ENCODE measurements around the gene SMG9.
"Not testable (repeated sequence)": the region's sequence is repeated elsewhere in the genome, so short reads cannot be mapped to it uniquely, and the experiment has no call there.

SMG9 gene

DNA sequence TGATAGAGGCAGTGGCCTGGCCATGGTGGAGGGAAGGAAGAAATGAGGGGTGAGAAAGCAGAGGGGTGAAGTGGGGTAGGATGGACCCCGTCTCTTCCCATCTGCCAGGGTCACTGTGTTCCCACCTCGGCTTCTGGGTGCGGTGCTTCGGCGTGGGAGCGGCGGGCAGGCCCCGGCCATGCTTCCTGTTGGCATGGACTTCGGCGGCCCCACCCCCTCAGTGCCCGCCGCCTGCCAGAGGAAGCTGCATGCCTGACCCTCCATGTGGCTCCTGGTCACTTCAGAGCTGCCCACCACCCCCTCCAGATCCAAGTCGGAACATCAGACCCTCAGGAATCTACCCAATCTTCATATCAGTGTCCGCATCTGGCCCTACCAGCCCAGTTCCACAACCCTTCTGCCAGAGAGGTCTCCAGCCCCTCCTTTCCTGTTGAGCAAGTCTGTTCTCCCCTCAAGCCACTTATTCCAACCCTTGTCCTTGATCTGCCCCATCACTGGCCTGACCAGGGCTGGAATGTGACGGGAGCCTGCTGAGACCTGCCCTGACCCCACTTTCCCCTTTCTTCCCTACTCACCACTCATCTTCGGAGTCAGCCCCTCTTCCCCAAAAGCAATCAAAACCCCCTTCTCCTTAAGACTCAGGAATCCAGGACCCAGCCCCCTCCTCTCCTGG is 24.5 kb upstream of the SMG9 start:
- DNase-seq = peak; percentile 51

DNA sequence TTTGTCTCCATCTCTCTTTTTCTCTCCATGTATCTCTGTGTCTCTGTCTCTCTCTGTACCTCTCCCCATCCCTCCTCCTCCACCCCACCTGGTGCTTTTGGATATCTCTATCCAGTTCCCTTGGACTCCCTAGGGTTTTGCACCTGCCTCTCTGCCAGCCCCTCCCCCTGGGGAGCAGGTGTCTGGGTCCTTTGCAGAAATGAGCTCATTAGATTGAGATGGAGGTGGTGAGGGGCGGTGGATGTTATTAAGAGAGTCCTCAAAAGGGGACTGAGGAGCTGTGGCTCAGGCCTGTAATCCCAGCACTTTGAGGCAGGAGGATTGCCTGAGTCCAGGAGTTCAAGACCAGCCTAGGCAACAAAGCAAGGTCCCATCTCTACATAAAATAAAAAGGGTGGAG is 23.9 kb upstream of the SMG9 start:
- peak; percentile 61 for DNase-seq

DNA sequence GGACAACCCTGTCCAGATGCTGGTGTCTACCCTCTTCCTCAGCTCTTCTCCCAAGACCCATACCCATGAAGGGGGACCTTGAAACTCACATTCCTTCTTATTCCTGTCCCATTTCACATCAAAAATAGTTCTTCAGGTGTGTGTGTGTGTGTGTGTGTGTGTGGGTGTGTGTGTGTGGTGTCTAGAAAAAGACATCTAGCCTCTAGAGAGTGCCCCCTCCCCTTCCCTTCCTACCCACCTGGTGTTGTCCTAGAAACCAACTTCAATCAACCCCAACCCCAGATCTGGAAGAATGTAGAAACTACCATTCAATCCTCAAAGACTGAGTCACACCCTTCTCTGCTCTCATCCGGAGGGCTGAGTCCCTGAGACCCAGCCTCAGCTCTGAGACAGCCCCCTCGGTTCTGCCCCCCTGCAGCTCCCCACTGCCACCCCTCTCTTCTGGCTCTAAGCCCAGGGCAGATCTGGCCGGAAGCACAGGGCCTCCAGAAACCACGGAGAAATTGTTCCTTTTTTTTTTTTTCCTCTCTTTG is 22.5 kb upstream of the SMG9 start:
- DNase-seq = peak; percentile 93

DNA sequence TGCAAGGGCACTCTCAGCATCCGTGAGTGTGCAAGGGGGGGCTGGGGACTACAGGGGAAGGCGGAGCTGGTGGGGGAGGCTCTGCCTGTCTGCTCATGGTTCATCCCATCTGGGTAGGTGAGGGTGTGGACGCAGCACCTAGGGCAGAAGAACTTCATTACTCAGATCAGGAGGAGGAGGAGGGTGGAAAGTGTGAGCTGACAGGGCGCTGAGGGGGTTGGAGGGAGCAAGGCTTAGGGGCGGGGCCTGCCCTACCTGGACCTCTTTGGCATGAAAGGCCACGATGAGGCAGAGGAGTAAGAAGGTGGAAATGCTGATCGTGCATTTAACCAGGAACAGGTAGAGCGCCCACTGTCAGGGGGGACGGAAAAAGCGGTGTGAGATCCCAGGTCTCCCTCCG is 21.5 kb upstream of the SMG9 start:
- no peak for DNase-seq

DNA sequence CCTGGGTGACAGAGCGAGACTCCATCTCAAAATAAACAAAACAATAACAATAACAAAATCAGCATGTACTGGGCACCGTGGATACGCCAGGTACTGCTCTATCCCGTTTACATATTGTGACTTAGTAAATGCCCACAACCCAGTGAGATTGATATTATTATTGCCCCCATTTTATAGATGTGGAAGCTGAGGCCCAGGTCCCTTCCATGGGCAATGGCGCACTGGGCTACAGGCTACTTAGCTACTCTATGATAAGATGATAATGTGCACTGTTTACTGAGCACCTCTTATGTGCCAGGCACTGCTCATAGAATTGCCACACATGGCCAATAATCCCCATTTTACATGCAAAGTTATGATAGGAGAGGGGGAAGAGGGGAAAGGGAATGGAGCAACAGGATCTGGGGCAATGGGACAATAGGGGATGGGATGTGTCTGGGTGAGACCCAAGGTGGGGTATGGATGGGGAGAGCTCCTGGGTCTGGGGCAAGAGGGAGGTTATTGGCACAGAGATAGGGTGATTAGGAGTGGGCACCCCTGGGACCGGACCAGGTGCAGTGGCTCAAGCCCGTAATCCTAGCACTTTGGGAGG is 20.6 kb upstream of the SMG9 start:
- DNase-seq = no peak

DNA sequence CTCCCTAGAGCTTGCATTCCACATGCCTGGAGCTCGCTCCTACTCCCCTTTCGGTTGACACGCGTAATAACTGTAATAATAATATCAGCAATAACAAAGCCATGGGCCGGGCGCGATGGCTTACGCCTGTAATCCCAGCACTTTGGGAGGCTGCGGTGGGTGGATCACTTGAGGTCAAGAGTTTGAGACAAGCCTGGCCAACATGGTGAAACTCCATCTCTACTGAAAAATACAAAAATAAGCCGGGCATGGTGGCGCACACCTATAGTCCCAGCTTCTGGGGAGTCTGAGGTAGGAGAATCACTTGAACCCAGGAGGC is 20.1 kb upstream of the SMG9 start:
- not testable (repeated sequence) for DNase-seq

DNA sequence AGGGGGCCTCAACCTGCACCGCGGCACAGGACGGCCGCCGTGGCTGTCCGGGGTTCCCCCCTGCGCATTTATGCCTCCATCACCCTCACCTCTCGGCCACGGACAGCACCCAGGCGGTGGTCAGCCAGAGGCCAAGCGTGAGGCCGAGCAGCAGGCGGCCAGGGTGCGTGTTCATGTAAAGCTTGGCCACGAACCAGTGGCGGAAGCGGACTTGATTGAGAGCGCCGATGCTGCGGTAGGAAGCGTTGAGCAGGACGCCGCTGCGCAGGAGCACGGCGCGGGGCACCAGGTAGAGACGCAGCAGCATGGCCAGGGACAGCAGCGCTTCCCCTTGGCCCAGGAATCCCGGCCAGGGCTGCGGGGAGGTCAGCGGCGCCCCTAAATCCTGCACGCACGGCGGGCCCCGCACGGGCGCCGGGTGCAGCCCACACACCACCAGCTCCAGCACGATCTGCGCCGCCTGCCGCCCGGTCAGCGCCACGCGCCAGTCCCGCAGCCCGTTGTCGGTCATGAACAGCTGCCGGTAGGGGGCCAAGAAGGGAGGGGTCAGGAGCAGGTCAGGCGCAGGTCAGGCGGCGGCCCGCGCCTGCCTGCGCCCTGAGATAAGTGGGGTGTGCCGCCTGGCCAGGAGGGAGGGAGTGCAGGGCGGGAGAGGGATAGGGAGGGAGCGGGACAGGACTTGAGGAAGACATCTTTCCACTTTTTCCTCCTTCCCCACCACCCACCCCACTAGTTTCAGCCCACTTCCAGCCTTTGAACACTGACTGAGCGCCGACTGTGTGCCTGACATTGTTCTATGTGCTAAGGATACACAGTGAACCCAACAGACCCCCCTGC is 19.6 kb upstream of the SMG9 start:
- DNase-seq = peak; percentile 97

DNA sequence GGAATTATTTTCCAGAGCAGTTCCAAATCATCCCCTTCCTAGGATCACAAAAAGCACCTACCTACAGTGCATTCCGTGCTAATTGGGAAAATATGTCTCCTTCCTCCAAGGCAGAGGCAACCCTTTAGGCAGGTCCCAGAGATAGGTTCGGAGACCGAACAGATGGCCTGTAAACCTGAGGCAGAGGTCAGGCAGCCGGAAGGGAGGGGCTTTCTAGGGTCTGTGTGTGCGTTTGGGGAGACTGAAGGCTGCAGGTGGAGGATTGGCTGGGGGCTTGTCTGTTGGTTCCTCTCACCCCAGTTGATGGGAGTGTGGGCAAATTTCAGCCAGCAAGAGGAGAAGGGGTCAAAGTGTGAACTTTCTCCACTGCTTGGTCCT is 19.0 kb upstream of the SMG9 start:
- DNase-seq = no peak

DNA sequence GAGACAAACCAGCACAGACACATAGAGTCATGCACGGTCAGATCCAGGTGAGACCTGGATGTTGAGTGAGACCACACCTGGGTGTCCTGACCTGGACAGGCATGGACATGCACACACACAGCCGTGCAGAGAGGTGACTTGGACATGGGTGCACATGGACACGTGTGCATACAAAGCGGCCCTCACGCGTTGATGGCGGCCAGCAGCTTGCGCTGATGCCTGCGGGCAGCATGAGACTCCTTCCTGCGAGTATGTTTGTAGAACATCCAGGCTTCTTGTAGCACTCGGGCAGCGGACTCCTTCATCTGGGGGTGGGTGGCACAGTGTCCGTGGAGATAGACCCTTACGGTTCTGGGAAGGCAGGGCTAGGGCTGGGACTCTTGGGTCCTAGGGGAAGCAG is 14.5 kb upstream of the SMG9 start:
- no peak for DNase-seq

DNA sequence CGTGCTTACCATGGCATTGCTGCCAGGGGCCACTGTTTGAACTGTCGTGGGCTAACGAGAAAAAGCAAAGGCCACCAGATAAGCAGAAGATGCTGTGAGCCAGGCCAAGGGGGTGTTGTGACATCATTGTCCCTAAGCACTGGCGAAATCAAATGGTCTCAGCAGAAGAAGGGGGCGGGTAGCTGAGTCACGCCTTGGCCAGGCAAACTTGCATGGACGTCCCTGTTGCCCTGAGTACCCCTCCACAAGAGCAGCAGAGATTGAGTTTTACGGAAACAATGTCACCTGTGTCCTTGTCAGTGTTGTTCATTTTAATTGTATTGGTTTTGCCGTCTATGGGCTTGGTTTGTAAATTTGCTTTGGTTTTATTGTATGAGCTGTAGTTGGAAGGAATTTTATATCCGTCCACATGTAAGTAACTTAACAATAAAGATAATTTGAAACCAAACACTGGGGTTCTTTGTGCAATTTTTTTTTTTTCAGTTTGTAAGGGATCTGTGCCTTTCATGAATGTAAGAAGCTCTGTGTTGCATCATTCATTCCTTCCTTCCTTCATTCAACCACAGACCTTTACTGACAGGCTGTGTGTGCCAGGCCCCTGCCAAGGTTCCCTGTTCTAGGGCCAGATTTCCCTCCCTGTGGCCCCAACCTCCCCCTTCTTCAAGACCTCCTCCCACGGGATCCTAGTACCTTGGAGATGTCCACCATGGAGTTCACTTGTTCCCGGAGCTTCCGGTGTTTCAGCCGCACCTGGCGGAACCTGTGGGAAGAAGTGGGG is 13.7 kb upstream of the SMG9 start:
- DNase-seq = no peak

DNA sequence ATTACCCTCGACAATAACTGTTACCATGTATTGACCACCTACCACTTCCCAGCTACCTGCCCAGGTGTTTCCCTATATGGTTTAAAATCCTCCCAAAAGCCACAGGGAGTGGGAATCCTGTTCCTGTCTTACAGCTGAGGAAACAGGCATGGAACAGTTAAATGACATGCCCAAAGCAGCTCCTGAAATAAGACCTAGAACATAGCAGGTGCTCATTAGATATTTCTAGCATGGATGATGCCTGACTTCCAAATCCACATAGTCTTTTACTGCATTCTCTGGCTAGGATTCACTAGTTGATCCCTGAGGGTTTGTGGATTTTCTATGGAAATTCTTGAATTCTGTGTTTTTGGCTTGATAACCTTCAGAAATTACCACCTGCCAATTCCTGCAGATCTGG is 13.1 kb upstream of the SMG9 start:
- no peak for DNase-seq

DNA sequence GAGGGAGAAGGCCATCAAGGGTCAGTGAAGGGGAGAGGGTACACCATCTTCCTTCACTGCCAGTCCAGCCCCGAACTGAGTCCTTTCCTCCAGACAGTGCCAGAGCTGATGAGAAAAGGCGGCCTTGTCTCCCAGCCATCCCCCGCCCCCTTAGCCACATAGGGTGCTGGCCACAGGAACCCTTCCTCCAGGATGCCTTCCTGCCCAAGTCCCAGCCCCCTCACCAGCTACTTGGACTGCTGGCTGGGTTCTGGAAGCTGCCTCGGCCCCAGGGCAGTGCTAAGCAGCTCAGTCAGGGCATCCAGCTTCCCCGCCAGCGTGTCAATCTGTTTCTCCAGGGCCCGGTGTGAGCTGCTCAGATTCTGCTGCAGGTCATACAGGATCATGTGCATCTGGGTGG is 12.6 kb upstream of the SMG9 start:
- no peak for DNase-seq

DNA sequence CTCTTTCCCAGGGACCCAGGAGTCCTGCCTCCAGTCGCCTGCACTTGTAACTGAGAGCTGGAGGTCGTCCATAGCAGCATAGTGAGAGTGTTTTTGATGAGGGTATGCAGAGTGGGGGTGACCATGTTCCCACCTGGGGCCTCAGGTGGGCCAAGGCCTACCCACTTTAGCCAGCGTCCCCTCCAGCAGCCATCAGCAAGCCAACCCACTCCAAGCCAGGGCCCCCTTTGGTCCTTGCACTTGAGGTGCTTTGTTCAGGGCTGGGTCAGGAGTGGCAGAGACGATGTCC is 11.9 kb upstream of the SMG9 start:
- DNase-seq = no peak

DNA sequence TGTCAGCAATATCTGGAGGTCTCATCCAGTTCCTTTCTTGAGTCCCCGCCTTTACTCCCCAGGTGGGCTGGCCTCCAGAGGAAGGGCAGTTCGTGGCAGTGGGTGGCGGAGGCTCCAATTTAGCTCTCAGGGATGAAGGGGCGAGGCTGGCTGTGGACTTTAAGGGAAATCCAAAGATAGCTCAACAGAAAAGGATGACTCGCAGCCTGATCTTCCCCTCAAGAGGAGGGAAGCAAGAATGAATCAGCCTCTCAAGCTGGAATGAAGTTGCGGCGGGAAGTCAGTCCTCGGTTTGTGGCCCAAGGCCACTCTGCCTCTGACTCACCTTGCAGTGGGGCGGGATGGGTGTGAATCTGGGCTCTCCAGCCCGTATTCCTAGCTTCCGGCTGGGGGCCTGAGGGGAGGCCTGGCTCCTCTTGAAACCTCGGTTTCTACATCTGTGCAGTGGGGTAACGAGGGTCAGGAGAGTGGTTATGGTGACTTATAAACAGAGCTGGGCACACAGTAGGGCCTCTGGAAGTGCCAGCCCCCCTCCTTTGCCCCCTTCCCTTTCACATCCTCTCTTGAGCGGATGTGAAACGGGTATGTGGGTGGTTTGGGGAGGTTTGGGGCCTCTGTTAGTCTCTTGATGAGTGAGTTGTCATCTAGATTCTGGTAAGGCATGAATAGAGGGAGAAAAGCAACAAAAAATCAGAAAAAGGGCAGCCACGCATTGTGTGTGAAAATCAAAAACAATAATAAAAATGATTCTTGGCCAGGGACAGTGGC is 10.5 kb upstream of the SMG9 start:
- DNase-seq = no peak

DNA sequence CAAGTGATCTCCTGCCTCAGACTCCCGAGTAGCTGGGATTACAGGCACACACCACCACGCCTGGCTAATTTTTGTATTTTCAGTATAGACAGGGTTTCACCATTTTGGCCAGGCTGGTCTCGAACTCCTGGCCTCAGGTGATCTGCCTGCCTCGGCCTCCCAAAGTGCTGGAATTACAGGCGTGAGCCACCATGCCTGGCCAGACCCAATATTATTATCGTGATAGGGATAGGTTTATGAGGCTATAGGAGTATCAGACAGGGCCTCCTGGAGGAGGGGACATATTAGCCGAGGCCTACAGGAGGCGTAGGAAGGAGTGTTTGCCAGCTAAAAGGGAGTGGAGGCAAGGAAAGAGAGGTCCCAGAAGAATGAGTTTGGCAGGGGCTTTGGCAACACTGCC is 9.9 kb upstream of the SMG9 start:
- DNase-seq = not testable (repeated sequence)

DNA sequence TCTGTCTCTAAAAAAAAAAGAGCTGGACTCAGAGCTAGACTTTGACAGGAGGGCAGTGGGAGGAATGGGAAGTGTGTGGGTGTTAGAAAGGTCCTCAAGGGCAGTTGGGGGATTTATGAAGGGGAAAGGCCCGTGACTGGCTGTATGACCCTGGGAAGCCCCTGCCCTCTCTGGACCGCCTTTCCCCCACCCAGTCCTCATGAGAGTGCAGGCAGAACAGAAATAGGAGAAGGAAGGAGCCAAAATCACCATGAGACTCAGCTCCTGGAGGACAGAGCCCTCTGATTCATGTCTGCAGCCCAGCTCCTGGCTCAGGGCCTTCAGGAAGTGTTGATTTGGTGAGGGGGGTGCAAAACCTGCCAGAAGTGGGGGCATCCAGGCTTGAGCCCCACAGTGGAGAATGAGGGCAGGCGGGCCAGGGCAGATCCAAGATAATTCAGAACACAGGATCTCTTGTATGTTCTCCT is 8.7 kb upstream of the SMG9 start:
- DNase-seq = no peak

DNA sequence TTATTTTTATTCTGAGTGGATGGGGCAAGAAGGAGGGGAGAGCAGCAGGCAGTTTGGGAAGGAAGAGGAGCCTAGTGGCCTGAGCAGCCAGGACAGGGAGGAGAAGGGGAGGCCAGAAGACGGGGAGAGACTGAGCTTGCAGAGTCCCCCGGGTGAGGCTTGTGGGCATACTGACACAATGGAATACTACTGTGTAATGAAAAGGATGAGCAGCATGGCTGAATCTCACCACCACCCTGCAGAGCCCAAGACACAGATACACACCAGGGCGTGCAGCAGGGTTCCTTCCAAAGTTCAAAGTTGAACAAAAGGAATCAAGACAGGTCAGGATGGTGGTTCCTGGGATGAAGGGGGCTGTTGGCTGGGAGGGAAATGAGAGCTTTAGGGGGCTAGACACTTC is 8.1 kb upstream of the SMG9 start:
- DNase-seq = no peak

DNA sequence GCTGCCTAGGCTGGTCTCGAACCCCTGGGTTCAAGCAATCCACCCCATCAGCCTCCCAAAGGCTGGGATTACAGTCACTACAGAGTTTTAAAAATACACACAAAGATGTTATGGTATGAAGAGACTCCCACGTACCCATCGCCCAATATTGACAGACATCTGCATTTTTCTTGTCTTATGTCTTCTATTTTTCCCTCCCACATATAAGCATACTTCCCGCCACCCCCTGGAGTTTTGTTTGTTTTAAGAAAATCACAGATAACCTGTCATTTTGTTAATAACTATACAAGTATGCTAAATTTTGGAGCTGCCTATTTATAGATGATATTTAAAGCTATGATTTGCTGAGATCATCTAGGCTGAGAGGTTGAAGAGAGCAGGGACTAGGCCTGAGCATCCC is 6.2 kb upstream of the SMG9 start:
- DNase-seq = no peak

DNA sequence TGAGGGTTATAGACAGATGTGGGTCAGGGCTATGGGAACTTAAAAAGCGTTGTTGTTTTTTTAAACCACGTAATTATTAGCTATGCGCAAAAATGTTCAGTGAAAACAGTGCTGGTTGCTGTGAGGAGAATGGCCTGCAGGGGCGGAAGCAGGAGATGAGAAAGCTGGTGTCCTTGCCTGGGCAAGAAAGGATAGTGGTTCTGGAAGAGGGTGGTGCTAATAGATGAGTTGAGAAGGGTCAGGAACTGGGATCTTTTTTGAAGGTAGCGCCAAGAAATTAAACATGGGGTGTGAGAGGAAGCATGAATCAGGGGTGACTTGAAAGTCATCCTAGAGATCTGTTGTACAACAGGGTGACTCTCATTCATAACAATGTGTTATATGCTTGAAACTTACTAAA is 4.8 kb upstream of the SMG9 start:
- DNase-seq = no peak

DNA sequence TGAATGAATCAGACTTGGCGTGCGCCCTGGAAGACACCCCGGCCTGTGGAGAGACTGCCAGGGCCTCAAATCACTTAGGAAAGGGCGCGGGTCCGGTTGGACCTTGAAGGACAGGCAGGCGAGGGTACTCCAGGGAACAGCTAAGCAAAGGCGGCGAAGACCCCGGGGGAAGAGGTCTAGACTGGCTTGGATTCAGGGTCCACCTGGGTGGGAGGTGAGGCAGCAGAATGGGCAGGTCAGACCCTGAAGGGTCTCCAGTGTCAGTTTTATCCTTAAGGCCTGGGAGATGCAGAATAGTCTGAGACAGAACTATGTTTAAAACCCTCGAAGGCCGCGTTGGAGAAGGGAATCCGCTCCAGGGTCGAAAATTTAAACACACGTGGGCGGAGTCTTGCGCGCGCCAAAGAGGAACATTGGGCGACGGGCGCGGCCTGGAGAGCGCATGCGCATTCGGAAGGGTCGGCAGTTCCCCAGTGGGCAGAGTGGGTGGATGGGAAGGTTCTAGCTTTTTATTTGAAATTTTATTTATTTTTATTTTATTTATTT is 567 bp upstream of the SMG9 start:
- peak; percentile 95 for DNase-seq

DNA sequence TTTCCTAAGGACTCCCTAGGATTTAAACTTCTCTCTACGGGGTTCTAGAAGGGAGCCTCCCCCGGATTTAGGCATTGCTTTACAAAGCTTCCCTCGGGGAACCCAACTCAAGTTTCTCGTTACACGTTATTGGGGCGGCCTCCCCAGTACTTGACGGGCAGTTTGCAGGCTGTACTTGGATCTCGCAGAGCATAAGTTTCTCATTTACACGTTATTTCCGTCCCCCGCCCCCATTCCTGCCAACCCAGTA is 584 bp downstream of the SMG9 start:
- no peak for DNase-seq

DNA sequence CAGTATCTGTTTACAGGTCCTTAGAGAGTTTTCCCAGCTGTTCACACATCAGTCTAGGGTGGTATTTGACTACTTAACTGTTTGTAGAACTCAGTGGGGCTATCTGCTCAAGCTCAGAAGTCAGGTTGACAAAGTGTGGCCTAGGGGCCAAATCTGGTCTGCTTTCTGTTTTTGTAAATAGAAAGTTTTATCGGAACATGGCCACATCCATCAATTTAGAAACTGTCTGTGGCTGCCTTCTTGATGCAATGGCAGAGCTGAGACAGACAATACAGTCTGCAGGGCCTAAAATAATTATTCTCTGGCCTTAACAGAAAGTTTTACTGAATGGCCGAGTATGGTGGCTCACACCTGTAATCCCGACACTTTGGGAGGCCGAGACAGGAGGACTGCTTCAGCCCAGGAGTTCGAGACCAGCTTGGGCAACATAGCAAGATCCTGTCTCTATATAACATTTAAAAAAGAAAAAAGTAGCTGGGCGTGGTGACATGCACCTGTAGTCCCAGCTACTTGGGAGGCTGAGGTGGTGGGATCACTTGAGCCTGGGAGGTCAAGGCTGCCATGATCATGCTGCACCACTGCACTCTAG is 2.4 kb downstream of the SMG9 start:
- DNase-seq = no peak

Measured in OCI-M1 (cell line).